GM19452 (cell line): Measurements from ENCODE around the gene NFATC1.
"Not testable (repeated sequence)": the region's sequence is repeated elsewhere in the genome, so short reads cannot be mapped to it uniquely, and the experiment has no call there.

Experiments used
- ATAC-seq: cut with Tn5 transposase; IDR thresholded peaks from one replicate; pipeline ENCODE4 v1.9.1; 2021; ENCODE audit not compliant: unreplicated experiment

Gene NFATC1

DNA sequence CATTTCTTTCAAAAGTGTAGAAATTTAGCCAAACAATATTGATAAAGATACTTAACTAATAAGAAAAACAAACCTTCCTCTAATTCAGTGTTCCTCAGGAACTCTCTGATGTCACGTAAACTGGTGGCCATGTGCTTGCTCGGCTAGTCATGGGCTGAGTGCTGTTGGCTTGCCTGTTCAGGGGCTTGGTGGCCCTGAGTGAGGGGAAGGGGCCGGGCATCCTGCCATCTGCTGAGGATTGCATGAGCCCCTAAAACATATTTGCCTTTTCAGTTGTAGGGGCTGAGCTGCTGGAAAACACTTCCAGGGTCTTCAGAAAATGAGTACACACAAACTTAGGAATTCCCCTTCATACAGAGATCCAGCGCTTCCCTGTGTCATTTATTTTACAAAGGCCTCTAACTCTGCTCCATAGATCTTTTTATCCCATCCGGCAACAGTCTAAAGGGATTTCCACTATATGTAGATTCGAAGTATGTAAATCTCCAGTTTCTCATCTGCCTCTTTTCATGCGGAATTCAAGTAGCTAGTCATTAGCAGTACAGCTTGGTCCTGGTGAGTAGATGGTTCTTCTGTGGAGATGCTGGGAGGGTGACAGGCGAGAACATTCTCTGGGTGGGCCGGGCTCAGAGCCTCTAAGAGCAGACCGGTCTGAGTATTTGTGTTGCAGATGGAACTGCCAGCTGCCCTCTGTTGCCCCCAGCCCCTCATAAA is 20.1 kb upstream of the NFATC1 start:
- no peak for ATAC-seq

DNA sequence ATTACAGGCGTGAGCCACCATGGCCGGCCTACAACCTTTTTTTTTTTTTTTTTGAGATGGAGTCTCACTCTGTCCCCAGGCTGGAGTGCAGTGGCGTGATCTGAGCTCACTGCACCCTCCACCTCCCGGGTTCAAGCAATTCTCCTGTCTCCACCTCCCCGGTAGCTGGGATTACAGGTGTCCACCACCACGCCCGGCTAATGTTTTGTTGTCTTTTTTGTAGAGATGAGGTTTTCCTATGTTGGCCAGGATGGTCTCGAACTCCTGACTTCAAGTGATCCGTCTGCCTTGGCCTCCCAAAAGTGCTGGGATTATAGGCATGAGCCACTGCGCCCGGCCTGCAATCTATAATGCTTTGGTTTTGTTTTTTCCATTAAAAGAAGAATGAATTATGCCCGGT is 19.1 kb upstream of the NFATC1 start:
- ATAC-seq = not testable (repeated sequence)

DNA sequence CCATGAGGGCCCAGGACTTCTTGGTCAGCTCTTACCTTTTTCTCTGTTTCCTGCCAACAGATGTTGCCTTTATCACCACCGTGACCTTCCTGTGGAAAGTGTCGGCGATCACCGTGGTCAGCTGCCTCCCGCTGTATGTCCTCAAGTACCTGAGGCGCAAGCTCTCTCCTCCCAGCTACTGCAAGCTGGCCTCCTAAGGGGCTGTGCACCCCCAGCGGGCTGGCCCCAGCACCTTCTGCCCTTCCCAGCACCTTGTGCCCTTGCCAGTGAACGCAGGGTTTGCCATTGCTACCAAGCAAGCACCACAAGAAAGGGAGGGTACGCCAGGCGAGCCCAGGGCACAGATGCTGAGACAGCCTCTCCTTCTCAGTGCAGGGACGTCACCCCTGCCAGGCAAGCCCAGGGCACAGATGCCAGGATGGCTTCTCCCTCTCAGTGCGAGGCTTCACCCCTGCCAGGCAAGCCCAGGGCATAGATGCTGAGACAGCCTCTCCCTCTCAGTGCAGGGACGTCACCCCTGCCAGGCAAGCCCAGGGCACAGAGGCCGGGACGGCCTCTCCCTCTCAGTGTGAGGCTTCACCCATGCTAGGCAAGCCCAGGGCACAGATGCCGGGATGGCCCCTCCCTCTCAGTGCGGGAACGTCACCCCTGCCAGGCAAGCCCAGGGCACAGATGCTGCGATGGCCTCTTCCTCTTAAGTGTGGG is 18.4 kb upstream of the NFATC1 start:
- no peak for ATAC-seq

DNA sequence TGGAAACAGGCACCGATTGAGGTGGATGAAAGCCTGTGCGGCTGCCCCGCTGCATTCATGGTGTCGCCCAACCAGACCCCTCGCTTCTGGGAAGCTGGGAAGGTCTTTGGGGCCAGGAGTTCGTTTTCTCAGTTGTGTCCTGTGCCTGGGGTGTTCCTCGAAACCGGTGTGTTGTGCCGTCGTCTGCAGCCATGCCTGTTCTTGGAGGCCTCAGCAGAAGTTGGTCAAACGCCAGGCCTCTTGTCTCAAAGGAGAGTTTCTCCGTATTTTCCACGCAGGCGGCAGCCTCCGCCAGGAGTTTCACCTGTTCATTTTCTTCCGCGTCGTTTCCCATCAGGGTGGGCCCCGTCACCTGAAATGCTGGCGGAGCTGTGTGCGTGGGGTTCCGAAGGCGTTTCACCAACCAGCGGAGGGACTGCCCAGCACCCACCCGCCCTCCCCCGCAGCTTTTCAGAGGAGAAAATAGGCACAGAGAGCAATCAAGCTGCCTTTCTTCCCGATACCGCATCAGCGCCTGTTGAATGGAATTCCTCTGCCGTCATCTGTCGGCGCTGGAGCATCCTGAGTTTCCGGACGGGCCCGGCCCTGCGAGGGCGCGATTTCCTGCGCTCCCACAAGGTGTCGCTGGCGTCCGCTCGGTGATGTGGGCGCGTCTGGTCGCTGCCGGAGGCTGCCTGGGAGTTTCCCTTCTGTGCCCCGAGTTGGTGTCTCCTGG is 17.0 kb upstream of the NFATC1 start:
- no peak for ATAC-seq

DNA sequence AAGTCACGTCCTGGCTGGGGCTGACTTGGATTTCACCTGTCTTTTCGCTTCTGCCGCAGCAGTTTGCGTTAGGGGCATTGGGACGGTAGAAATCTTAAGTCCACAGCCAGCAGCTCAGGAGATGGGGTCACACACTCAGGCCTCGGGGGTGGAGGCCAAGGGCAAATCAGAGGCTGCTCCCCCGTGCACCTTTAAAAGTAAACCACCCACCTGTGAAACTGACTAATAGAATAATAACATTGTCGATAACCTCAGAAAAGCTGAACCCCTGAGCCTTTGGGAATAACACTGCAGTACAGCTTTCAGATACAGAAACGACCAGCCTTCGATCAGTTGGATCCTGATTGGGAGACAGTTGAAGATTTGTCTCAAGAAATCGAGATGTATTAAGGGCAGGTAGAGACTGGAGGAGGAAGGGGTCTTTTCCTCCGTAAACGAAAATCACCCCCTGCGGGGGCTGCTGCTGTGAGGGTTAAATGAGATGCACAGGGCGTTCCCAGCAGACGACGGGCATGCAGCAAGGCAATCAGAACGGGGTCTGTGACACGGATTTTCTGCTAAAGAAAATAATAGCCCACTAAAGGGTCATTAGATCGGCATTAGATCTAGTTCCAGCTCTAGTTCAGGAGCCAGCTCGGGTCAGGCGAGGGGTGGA is 16.4 kb upstream of the NFATC1 start:
- ATAC-seq = no peak

DNA sequence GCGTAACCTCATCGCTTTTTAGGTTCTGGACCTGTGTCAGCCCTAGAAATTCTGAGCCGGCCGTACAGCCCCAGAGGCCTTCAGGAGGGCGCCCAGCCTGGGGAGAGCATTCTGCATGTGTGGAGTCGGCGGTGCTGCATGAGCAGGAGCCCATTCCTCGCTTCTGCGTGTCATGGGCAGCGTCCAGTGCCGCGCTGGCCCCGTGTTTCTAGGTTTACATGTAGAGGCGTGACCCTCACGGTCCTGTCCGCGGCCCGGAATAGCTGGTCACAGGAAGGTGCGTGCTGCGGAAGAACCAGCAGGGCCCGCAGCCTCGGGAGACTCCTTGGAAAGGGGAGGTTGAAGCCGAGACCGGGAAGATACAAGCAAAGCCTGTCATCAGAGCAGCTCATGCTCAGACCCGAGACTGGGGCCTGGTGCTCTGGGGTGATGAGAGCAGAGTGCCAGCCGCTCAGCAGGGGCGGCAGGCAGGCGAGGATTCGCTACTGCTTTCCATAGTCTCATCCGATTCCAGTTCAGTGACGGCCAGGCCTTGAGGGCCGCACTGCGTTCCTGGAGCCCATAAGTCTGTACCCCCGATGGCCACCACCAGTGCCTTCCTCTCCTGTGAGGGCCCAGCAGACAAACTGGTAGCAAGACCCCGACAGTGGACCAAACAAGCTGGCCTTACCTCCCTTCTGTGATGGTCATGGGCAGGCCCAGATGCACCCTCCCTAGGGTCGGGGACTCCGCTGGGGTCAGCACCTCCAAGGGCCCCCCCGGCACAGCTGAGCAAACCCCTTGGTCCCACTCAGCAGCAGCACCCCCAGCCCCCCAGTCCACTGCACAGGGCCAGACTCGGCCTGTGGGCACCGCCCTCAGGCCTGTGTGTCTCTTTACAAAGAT is 15.6 kb upstream of the NFATC1 start:
- ATAC-seq = peak; percentile 6

DNA sequence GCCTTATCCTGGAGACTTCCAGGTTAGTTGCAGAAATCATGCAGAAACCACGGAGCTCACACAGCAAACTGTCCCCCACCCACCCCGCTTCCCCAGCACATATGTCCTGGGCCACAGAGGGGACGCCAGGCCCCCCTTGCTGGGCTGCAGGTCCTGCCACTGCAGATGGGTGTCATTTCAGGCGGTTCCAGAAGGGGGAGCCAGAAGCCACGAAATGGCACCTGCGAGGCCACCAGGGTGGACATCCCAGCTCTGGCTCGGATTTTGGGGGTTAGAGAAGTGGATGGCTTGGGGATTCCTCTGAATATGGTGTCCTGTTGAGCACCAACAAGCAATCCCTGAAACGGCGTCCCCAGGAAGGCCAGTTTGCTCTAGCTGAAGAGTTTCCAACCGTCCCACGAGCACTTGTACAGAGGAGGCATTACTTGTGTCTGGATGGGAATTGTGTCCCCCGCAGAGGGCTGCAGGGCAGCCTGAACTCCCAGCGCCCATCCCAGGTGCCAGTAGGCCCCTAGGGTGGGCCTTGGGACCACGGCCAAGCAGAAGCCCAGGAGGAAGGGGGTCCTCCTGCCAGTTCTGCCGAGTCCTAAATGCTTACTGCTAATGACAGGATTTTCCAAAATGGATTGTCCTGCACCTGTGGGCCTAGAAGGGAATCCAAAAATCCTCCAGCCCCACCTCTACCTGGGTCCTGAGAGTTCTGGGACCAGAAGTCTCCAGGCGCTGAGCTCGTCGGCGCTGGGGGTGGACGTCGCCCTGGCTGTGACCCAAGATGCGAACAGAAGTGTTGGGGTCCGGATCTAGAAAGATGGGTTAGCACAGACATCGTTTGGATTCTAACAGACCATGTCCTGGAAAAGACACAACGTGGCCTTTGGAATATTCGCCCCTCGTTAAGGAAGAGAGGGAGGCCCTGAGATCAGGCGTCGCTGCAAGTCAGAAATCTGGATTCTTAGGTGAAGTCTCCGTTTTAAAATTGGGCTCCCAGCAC is 14.6 kb upstream of the NFATC1 start:
- peak; percentile 47 for ATAC-seq

DNA sequence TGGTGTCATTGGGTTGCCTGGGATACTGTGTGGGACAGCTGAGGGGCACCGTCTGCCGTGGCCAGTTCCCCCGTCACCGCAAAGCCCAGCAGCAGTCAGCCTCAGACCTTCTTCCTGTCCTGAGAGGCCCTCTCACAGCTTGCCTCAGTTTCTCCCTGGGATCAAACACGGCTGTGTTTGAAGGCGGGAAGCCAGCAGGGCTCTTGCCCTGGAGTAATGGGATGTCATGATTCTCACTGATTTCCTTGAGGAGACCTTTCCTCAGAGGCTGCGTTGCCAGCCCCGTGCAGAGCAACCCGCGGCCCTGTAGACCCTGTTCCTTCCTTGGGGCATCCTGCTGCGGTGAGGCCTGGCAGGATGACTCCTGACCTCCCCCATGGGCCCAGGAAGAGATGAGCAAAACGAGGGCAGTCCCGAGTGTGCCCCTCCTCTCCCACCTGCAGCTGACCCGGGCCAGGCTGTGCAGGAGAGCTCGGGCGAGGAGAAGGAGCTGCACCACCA is 13.9 kb upstream of the NFATC1 start:
- ATAC-seq = no peak

DNA sequence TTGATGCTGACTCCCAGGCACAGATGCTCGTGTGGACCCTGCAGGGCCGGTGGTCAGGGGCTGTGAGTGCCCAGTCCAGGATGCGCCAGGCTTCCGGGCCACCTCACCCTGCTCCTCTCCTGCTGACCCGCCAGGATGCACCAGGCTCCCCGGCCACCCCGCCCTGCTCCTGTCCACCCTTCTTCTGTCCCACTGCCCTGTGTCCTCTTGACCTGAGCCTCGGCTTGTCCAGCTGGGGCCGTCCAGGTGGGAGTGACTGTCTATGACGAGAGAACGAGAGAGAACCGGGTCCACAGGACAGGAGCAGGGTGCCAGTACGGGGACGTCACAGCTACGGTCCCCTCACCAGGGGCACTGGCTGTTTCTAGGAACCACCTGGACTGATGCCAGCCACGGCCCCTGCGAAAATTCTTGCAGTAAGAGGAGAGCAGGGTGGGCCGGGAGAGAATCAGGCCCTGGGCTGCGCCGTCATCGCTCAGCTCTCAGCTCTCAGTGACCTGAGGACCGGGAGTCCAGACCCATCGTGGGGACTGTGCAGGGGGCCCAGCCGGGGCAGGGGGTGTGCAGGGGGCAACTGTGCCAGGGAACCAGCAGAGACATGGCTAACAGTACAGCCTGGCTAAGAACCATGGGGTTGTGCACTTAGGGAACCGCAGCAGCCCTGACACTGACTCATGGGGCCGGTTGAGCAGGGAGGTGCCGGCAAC is 12.9 kb upstream of the NFATC1 start:
- ATAC-seq = no peak

DNA sequence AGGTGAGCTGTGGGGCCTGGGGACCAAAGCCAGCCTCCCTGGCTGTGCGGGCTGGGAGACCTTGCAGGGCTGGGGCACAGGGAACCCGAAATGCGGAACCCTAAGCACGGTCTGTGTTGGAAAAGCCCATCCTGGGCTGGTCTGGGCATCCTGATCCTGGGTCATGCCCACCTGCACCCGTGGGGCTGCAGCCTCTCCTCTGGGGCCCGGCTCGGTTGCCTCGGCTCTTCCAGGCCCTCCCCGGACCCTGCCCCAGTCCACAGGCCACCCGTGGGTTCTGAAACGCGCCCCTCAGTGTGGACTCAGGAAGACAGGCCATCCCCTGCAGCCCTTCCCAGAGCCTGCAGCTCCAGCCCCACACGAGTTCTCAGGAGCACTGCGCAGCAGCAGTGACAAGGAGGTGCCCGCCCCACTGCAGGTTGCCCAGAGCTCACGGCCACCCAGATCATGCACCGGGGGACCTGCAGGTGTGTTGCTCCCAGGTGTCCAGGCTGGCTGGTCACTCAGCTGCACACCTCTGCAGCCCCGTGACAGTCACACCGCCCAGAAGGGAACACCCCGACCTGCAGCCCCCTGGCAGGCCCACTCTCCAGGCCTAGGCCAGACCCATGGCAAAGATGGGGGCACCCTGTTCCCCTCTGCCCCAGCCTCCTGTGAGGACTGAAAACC is 12.2 kb upstream of the NFATC1 start:
- ATAC-seq = no peak

DNA sequence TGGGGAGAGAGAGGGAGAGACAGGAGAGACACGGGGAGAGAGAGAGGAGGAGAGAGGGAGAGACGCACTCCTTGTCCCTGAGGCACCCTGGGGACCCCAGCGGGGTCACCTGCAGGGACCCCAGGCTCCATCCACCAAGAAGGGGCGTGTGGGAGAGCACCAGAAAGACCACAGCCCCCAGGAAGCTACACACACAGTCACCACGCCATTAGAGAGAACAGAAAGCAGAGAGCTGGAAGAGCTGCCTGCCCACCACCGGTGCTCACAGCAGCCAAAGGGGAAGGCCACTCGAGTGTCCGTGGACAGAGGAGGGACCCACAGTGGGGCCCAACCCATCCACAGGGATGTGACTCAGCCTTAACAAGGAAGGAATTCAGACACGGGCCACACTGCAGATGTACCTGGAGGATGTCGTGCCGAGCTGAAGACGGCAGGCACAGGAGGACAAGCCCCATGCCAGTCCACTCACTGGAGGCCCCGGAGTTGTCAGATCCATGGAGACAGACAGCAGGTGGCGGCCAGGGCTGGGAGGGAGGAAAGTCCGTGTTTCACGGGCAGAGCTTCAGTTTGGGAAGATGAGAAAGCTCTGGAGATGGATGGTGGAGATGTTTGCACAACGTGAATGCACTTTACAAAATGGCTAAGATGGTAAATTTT is 11.5 kb upstream of the NFATC1 start:
- ATAC-seq = no peak

DNA sequence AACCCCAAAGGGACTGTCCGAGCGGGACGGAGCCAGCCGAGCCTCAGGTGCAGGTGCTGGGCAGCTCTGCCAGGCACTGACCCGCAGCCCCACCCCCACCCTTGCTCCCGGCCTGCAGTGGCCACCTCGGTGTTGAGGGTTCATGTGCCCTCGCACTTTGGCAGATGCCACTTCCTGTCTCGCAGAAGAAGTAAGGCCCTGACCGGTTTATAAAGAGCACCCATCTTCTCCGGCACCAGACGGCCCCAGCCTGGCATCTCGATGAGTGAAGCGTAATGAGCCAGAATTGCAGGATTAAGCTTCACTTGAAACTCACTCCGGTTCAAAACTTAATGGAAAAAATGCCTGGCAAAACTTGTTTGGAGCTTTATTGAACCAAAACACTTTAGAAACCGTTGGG is 10.9 kb upstream of the NFATC1 start:
- ATAC-seq = no peak

DNA sequence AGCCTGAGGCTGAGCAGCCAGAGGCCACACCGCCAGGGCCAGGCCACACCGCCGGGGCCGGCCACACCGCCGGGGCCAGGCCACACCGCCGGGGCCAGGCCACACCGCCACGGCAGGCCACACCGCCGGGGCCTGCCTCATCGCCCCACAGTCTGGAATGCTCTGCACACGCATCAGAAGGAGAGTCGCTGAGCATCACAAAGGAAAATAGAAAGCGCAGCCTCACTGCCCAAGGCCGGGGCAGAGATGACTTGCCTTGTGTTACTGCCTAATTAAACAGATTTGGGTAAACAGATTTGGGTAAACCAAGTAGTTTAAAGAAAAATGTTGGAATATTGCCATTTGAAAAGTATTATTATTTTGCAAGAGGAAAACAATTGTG is 10.4 kb upstream of the NFATC1 start:
- no peak for ATAC-seq

DNA sequence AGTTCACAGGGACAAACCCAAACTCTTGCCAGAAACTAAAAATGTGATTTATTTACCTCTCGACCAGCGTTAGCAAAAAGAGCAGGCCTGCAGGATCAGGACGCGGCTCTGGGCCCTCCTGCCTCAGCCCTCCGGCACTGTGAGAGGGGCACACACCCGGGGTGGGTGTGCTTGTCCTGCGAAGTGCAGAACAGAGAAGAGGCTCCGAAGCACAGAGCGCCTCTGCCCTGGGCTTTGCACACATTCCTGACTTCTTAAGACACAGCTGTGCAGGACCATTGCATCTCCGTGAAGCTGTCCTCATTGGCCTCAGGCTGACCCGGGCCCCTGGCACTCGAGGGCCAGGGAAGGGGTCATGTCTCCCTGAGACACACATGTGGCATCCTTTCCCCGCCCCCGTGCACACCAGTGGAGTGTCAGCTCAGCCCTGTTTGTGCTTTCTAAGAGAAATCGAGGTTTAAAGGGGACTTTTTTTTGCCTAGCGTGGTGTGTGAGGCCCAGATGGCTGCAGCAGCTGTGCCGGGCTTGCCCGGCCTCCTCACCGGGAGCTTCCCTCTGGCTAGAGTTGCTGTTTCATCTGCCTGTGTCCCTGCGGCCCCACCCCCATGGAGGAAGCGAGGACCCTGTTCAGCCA is 9.9 kb upstream of the NFATC1 start:
- no peak for ATAC-seq

DNA sequence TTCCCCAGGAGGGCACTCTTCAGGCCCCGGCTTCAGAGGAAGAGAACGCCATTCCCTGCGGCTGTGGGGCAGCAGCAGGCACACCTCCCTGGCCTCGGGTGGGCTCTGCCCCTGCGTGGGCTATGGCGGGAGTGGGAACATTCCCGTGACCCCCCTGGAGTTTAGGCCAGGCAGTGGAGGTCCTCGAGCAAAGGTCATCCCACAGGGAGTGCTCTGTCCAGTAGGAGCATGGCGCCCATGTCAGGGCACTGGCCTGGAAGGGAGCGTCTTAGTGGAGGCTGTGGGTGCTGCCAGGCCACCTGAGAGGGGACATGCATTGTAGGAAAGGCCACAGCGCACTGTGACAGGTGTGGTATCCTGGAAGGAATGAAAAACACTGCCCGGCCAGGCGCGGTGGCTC is 9.2 kb upstream of the NFATC1 start:
- ATAC-seq = no peak

DNA sequence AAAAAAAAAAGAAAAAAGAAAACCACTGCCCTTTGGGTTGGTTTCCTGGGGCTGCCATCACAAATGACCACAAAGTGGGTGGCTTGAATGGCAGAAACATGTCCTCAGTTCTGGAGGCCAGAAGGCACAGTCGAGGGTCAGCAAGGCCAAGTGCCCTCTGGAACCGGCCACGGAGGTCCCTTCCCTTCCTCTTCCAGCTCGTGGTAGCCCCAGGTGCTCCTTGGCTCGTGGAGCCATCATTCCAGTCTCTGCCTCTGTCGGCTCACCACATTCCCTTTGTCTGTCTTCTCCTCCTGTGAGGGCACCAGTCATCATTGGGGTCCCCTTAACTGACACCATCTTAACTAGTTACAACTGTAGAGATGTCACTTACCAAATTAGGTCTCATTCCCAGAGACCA is 8.5 kb upstream of the NFATC1 start:
- no peak for ATAC-seq

DNA sequence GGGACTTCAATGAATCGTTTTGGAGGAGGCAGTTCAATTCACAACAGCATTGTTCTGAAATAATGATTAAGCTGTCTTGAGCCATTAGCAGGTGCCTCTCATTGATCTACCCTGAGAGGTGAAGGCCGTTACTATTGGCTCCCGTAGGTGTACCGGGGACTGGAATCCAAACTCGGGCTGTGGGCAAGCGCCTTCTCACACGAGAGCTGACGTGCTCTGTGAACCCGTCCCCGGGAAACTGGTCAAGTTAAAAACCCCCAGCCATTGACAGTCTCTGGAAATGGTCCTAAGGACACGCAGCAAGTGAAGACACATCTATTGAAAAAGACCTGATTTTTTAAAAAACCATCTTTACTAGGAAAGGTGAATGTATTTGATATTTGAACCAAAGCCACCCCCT is 8.1 kb upstream of the NFATC1 start:
- no peak for ATAC-seq
